Suppressor macrophage treated with lipopolysaccharide for 1 hour (primary cell): ENCODE results near the gene LGI4.

Source experiments
- DNase-seq, 3 donors: peaks; one replicate each; pipeline ENCODE4 v3.0.0-alpha.2; 2020 to 2022

LGI4 gene

DNA sequence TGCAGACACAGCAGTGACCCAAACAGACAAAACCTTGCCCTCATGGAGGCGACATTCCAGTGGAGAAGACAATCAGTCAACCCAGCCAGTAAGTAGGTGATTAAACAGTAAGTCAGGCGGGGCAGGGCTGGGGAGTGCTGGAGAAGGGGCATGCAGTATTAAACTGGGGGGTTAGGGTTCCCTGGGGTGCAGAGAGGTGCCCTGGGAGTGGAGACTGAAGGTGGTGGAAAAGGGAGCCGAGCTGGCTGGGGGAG lies 50.4 kb downstream of the LGI4 start:
- no peak for DNase-seq

DNA sequence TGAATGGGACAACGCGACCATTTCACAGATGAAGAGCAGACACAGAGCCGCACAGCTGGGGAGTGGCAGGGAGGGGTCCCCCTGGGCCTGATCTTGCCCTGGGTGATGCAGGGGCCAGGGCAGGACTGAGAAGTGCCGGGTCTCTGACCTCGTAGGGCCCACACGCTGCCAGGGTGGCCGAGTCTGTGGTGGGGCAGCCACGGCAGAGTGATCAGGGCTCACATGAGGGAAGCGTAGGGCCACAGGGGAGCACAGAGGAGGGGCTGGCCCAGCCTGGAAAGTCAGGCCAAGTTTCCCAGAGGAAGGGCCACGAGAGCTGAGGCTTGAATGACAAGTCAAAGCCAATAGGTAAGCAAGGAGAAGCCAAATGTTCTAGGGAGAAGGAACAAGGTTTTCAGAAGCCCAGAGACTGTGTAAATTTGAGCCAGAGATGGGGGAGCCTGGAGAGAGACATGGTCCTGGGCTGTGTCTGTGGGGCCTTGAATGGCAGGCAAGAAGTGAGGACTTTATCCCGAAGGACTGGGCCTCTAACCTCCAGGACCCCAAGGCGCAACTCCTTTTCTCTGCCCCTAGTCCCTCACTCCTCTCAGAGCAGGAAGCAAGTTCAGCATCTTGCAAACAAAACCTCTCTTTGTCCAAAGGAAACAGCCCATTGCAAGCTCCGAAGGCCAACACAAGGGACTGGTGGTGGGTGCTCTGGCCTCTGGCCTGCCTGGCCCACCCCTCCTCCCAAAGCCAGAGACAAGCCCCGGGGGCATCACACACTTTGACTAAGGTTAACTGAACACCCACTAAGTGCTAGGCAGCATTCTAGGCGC lies 51.0 kb downstream of the LGI4 start:
- DNase-seq, result no peak

DNA sequence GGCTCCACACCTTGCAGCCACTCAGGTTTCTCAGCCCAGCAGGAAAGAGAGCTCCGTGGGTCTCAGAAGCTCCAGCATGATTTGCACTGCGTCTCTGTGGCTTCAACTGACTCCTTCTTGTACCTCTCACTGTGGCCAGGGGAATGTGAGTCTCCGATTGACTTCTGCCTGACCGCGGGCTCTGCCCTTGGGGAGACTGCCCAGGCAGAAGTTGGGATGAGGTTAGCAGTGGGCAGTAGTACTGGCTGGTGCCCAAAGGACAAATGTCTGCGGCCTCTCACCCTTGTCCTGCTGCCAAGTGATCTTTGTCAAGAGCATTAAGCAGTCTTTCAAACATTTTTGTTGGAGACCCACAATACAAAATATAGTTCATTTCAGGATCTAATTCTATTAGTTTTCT lies 53.7 kb downstream of the LGI4 start:
- no peak for DNase-seq

- no peak for DNase-seq
Measured at GRCh38 chr19:35080613-35081170, 54.2 kb downstream of the LGI4 start.

- no peak for DNase-seq
Measured at GRCh38 chr19:35079826-35080225, 55.0 kb downstream of the LGI4 start.

GRCh38 chr19:35077411-35078223 lies 57.2 kb downstream of the LGI4 start:
- DNase-seq, result no peak

- no peak for DNase-seq
Measured at GRCh38 chr19:35076657-35077056, 58.2 kb downstream of the LGI4 start.

- DNase-seq, result no peak
Measured at GRCh38 chr19:35076026-35076370, 58.9 kb downstream of the LGI4 start.

GRCh38 chr19:35075202-35076025 lies 59.4 kb downstream of the LGI4 start:
- DNase-seq, result no peak
